CD14-positive monocyte (primary cell): ENCODE measurements around the gene IFNGR1. TPM values are rescaled to one million over a fixed set of nuclear protein-coding genes. Genes with fewer than 3 reads are reported as not detected.

Experiments used
- DNase-seq, 3 donors: peaks; one replicate each; pipeline ENCODE4 v3.0.0-alpha.2; 2011 to 2022
- H2AFZ ChIP-seq: 2 replicates; pipeline ENCODE4 v1.6.0; 2012; ENCODE audit warnings: mild to moderate bottlenecking, low read depth, low read length, inconsistent platforms; ENCODE audit not compliant: insufficient read depth, poor library complexity, severe bottlenecking
- H3K27ac ChIP-seq, 2 donors: 1 replicate in 1 of 2; 2 replicates in 1 of 2; pipeline ENCODE4 v1.5.1; 2012 to 2013; ENCODE audit warnings: low read length in 2 of 2, control low read depth in 1 of 2, inconsistent platforms in 1 of 2, low read depth in 1 of 2, mild to moderate bottlenecking in 1 of 2
- H3K27me3 ChIP-seq, 2 donors: one replicate each; pipeline versions ENCODE4 v1.6.0 to v1.6.1; 2011 to 2013; ENCODE audit warnings: low read length in 2 of 2; ENCODE audit not compliant: control insufficient read depth in 2 of 2, insufficient read depth in 2 of 2
- H3K36me3 ChIP-seq, 2 donors: replicated peaks in 1 of 2; 1 replicate in 1 of 2; 2 replicates in 1 of 2; pipeline versions ENCODE4 v1.5.1 to v1.6.1; 2012 to 2013; ENCODE audit warnings: low read length in 2 of 2, control low read depth in 1 of 2, inconsistent platforms in 1 of 2, mild to moderate bottlenecking in 1 of 2; ENCODE audit not compliant: insufficient read depth in 2 of 2, control insufficient read depth in 1 of 2
- H3K4me1 ChIP-seq, 2 donors: 1 replicate in 1 of 2; 2 replicates in 1 of 2; pipeline versions ENCODE4 v1.5.1 to v1.6.1; 2012 to 2013; ENCODE audit warnings: low read length in 2 of 2, control low read depth in 1 of 2, inconsistent platforms in 1 of 2, mild to moderate bottlenecking in 1 of 2, moderate library complexity in 1 of 2; ENCODE audit not compliant: insufficient read depth in 2 of 2, control insufficient read depth in 1 of 2
- H3K4me2 ChIP-seq: replicated peaks from 2 replicates; pipeline ENCODE3; 2012; ENCODE audit warnings: low read length, moderate library complexity, mild to moderate bottlenecking; ENCODE audit not compliant: poor library complexity, severe bottlenecking; ENCODE audit errors: extremely low read depth
- H3K4me3 ChIP-seq, 3 experiments: fragments of 200-600 bp in 1 of 3; sonication (generic) in 1 of 3; replicated peaks in 1 of 3; 1 replicate in 2 of 3; 2 replicates in 1 of 3; pipeline ENCODE4 v1.5.1; 2011 to 2013; ENCODE audit warnings: low read length in 3 of 3, mild to moderate bottlenecking in 3 of 3, control low read depth in 2 of 3, low read depth in 2 of 3, inconsistent platforms in 1 of 3, moderate library complexity in 1 of 3
- H3K79me2 ChIP-seq: 2 replicates; pipeline ENCODE4 v1.6.0; 2012; ENCODE audit warnings: mild to moderate bottlenecking, control low read depth, inconsistent platforms, low read length, moderate library complexity; ENCODE audit not compliant: insufficient read depth
- H3K9ac ChIP-seq: 2 replicates; pipeline ENCODE4 v1.6.0; 2017; ENCODE audit warnings: low read length, mild to moderate bottlenecking; ENCODE audit not compliant: insufficient read depth, poor library complexity, severe bottlenecking
- H3K9me3 ChIP-seq, 2 donors: replicated peaks in 1 of 2; 1 replicate in 1 of 2; 2 replicates in 1 of 2; pipeline versions ENCODE4 v1.5.1 to v1.6.1; 2012 to 2013; ENCODE audit warnings: low read length in 2 of 2, control low read depth in 1 of 2; ENCODE audit not compliant: control insufficient read depth in 1 of 2, insufficient read depth in 1 of 2
- H4K20me1 ChIP-seq: 2 replicates; pipeline ENCODE4 v1.6.0; 2012; ENCODE audit warnings: mild to moderate bottlenecking, low read length, control low read depth, moderate library complexity; ENCODE audit not compliant: insufficient read depth
- H3K27ac Mint-ChIP-seq, 7 donors: one replicate each; pipeline ENCODE4 v1.8.0; 2020; ENCODE audit warnings: mild to moderate bottlenecking in 7 of 7, mixed read lengths in 7 of 7, moderate library complexity in 6 of 7, inconsistent platforms in 2 of 7
- H3K27me3 Mint-ChIP-seq, 3 donors: one replicate each; pipeline ENCODE4 v1.8.0; 2021 to 2022; ENCODE audit warnings: low read depth in 3 of 3, mild to moderate bottlenecking in 3 of 3, mixed read lengths in 3 of 3, moderate library complexity in 3 of 3, inconsistent platforms in 1 of 3
- H3K36me3 Mint-ChIP-seq, 2 donors: one replicate each; pipeline ENCODE4 v1.8.0; 2020; ENCODE audit warnings: mixed read lengths in 2 of 2, inconsistent platforms in 1 of 2, mild to moderate bottlenecking in 1 of 2
- H3K4me1 Mint-ChIP-seq: one replicate; pipeline ENCODE4 v1.8.0; 2020; ENCODE audit warnings: mild to moderate bottlenecking, mixed read lengths
- H3K4me3 Mint-ChIP-seq, 2 donors: one replicate each; pipeline ENCODE4 v1.8.0; 2020; ENCODE audit warnings: mild to moderate bottlenecking in 2 of 2, mixed read lengths in 2 of 2, moderate library complexity in 1 of 2
- H3K9me3 Mint-ChIP-seq, 7 donors: one replicate each; pipeline ENCODE4 v1.8.0; 2020 to 2022; ENCODE audit warnings: mixed read lengths in 7 of 7, mild to moderate bottlenecking in 6 of 7, moderate library complexity in 6 of 7, inconsistent platforms in 2 of 7
- WGBS: methylation state at CpG from one replicate; pipeline ENCODE4 v1.1.5; 2013; ENCODE audit warnings: missing lambda C conversion rate; ENCODE audit not compliant: insufficient coverage; 5-methylcytosine and 5-hydroxymethylcytosine counted together
- intact Hi-C, 2 donors: fragments of 100-400 bp; cut with micrococcal nuclease; formaldehyde crosslinking; loops; one replicate each; pipeline versions ENCODE4 v1.15.0 to v1.15.1; 2023
- polyA plus RNA-seq, 3 donors: library from polyadenylated mRNA; depleted of rRNA in 1 of 3; unstranded in 2 of 3; stranded (reverse) in 1 of 3; fragments of 300-500 nt in 2 of 3; fragments of >200 nt in 1 of 3; fragmentation: Illumina TruSeq in 2 of 3; gene quantifications; 1 replicate in 2 of 3; 2 replicates in 1 of 3; pipeline ENCODE4 v1.2.3, GENCODE V29; 2012 to 2021
- TF ChIP-seq, protein P1 (sequence below): fragments of 200-600 bp; IDR thresholded peaks from one replicate; pipeline ENCODE4 v1.8.0; 2022; ENCODE audit warnings: antibody characterized with exemption, mild to moderate bottlenecking

Gene IFNGR1
- polyA plus RNA-seq, 3 donors = 204 to 372 (median 364) TPM

DNA sequence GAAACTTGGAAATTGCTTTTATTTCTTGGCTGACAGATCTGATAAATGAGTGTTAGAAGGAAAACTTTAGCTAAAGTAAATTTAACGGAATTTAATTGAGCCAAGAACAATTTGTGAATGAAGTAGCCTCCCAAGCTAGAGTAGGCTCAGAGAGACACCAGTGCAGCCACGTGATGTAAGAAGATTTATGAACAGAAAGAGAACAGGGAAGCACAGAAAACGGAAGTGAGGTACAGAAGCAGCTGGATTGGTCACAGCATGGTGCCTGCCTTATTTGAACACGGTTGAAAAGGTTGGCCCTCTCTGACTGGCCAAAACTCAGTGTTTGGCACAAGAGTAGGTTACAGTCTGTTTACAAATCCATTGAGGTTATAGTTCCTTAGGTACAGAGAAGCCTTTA is 29.5 kb upstream of the IFNGR1 start:
- 33% methylated on average over 3 of the region's 4 CpGs for WGBS
- Histone ChIP-seq H3K4me1 (peaks cover 48 to 51% of the 10 kb centered on the region in 2 donors), H3K79me2 (no peaks in the 10 kb centered on the region), H3K9me3 (peaks cover 13 to 16% of the 10 kb centered on the region in 2 donors), H3K36me3 (no peaks in the 10 kb centered on the region), H3K4me3 (peak overlapping the region in 1 of 3 experiments; percentile 7), H2AFZ (no peak overlapping the region), H4K20me1 (no peaks in the 10 kb centered on the region), H3K9ac (no peak overlapping the region), H3K27me3 (no peaks in the 10 kb centered on the region), H3K4me2 (peak overlapping the region; percentile 18), H3K27ac (peak overlapping the region in 1 of 2 donors; percentile 75)
- peaks cover 3% of the 10 kb centered on the region in 2 donors for H3K36me3 Mint-ChIP-seq
- peak; percentile 77 to 89 (median 87) for DNase-seq
- H3K4me3 Mint-ChIP-seq = peak overlapping the region in 1 of 2 donors; percentile 16
- peaks cover 9 to 25% (median 16%) of the 10 kb centered on the region in 7 donors for H3K9me3 Mint-ChIP-seq
- H3K27me3 Mint-ChIP-seq = peaks cover 0 to 2% (median 0%) of the 10 kb centered on the region in 3 donors
- H3K4me1 Mint-ChIP-seq = peaks cover 48% of the 10 kb centered on the region
- peak overlapping the region; percentile 50 to 86 (median 76) for H3K27ac Mint-ChIP-seq
- intact Hi-C loops = no loop called here
- TF ChIP-seq, protein P1, sequence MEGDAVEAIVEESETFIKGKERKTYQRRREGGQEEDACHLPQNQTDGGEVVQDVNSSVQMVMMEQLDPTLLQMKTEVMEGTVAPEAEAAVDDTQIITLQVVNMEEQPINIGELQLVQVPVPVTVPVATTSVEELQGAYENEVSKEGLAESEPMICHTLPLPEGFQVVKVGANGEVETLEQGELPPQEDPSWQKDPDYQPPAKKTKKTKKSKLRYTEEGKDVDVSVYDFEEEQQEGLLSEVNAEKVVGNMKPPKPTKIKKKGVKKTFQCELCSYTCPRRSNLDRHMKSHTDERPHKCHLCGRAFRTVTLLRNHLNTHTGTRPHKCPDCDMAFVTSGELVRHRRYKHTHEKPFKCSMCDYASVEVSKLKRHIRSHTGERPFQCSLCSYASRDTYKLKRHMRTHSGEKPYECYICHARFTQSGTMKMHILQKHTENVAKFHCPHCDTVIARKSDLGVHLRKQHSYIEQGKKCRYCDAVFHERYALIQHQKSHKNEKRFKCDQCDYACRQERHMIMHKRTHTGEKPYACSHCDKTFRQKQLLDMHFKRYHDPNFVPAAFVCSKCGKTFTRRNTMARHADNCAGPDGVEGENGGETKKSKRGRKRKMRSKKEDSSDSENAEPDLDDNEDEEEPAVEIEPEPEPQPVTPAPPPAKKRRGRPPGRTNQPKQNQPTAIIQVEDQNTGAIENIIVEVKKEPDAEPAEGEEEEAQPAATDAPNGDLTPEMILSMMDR = no peak

DNA sequence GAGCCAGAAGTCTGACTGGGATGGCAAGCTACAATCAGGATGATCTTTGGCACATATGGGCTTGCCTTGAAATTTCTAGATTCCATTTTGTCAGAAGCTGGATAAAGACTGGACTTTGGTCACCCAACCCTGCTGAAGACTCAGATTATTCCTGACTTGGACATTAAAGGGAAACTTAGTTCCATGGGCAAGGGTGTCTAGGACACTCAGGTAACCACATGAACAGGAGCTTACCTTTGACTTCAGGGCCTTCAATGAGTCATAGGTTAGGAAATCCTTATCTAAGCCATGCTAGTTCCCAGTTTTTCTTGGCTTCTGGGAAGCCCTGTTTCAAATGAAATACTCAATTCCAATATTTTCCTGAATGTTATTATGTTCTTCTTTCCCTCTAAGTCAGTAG is 28.5 kb upstream of the IFNGR1 start:
- Mint-ChIP-seq H3K9me3 (peaks cover 6 to 17% (median 12%) of the 10 kb centered on the region in 7 donors), H3K4me1 (peaks cover 48% of the 10 kb centered on the region), H3K27ac (peak overlapping the region in 4 of 7 donors; percentile 1 to 76 (median 68)), H3K27me3 (peaks cover 0 to 2% (median 2%) of the 10 kb centered on the region in 3 donors), H3K4me3 (no peak overlapping the region), H3K36me3 (peaks cover 0 to 3% of the 10 kb centered on the region in 2 donors)
- peaks cover 4 to 7% of the 10 kb centered on the region in 2 donors for H3K9me3 ChIP-seq
- H3K4me1 ChIP-seq = peaks cover 48 to 51% of the 10 kb centered on the region in 2 donors
- H3K4me2 ChIP-seq = no peak overlapping the region
- H4K20me1 ChIP-seq = no peaks in the 10 kb centered on the region
- H3K9ac ChIP-seq = no peak overlapping the region
- intact Hi-C loops = no loop called here
- H3K27me3 ChIP-seq = no peaks in the 10 kb centered on the region
- DNase-seq = no peak
- no peak overlapping the region for H2AFZ ChIP-seq
- no peak overlapping the region for H3K4me3 ChIP-seq
- peak overlapping the region in 1 of 2 donors; percentile 75 for H3K27ac ChIP-seq
- no peaks in the 10 kb centered on the region for H3K79me2 ChIP-seq
- TF ChIP-seq, protein P1 = no peak
- no peaks in the 10 kb centered on the region for H3K36me3 ChIP-seq
